GM23248 (cell line): ENCODE measurements around the gene LAP3.

Experiments
- EZH2 ChIP-seq: fragments of 200-600 bp; sonication (generic); IDR thresholded peaks from 2 replicates; pipeline ENCODE4 v1.6.1; 2018; ENCODE audit warnings: antibody characterized with exemption, mild to moderate bottlenecking; ENCODE audit not compliant: insufficient read depth, poor library complexity, severe bottlenecking
- EZH2phosphoT487 ChIP-seq: fragments of 200-600 bp; sonication (generic); IDR thresholded peaks from 2 replicates; pipeline ENCODE4 v1.6.1; 2018; ENCODE audit warnings: antibody characterized with exemption, moderate library complexity, mild to moderate bottlenecking, low read depth; ENCODE audit not compliant: insufficient read depth

DNA sequence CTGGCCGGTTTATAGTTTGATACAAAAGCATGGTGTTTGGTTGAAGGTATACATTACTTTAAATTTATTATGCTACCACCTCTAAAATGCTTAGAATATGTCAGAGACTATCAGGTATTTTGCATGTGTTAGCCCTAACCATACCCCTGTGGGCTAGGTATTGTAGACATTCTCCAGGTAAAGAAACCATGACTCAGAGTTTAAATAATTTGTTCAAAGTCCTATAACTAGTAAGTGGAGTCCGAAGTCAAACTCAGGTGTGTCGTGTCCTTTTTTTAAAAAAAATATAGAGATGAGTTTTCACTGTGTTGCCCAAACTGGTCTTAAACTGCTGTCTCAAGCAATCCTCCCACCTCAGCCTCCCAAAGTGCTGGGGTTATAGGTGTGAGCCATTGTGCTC, 12.4 kb downstream of the LAP3 start:
- no peak for TF ChIP-seq EZH2
- no peak for TF ChIP-seq EZH2phosphoT487
